Endodermal cell (in vitro differentiated cells): ENCODE measurements around the gene ZMIZ1. TPM values are rescaled to one million over a fixed set of nuclear protein-coding genes. Genes with fewer than 3 reads are reported as not detected.

Source experiments
- DNase-seq: peaks from one replicate; pipeline ENCODE4 v3.0.0-alpha.2; 2017
- H3K27ac ChIP-seq: 2 replicates; pipeline ENCODE4 v1.5.1; 2013; ENCODE audit warnings: mild to moderate bottlenecking, low read depth, low read length, moderate library complexity
- H3K27me3 ChIP-seq: 2 replicates; pipeline ENCODE4 v1.6.1; 2013; ENCODE audit warnings: mild to moderate bottlenecking, low read length, moderate library complexity; ENCODE audit not compliant: insufficient read depth, control insufficient read depth, poor library complexity, severe bottlenecking
- H3K36me3 ChIP-seq: 2 replicates; pipeline ENCODE4 v1.7.0; 2013; ENCODE audit warnings: mild to moderate bottlenecking, low read length, moderate library complexity; ENCODE audit not compliant: control insufficient read depth, insufficient read depth
- H3K4me1 ChIP-seq: one replicate; pipeline ENCODE4 v1.7.0; 2013; ENCODE audit warnings: low read length; ENCODE audit not compliant: control insufficient read depth, insufficient read depth
- H3K4me3 ChIP-seq: 2 replicates; pipeline ENCODE4 v1.5.1; 2013; ENCODE audit warnings: mild to moderate bottlenecking, low read length, moderate library complexity
- H3K9ac ChIP-seq: 2 replicates; pipeline ENCODE4 v1.6.1; 2013; ENCODE audit warnings: mild to moderate bottlenecking, low read length, moderate library complexity; ENCODE audit not compliant: poor library complexity, severe bottlenecking; ENCODE audit errors: extremely low read depth
- H3K9me3 ChIP-seq: 2 replicates; pipeline ENCODE4 v1.6.1; 2013; ENCODE audit warnings: mild to moderate bottlenecking, low read length, moderate library complexity; ENCODE audit not compliant: control insufficient read depth
- H3K27ac Mint-ChIP-seq: 2 replicates; pipeline ENCODE4 v1.8.0; 2020; ENCODE audit warnings: mixed read lengths
- H3K27me3 Mint-ChIP-seq: 2 replicates; pipeline ENCODE4 v1.8.0; 2021; ENCODE audit warnings: mild to moderate bottlenecking, mixed read lengths; ENCODE audit not compliant: insufficient read depth
- H3K36me3 Mint-ChIP-seq: 2 replicates; pipeline ENCODE4 v1.8.0; 2020; ENCODE audit warnings: low read depth, mixed read lengths
- H3K4me1 Mint-ChIP-seq: 2 replicates; pipeline ENCODE4 v1.8.0; 2020; ENCODE audit warnings: mixed read lengths
- H3K4me3 Mint-ChIP-seq: 2 replicates; pipeline ENCODE4 v1.8.0; 2020; ENCODE audit warnings: mild to moderate bottlenecking, moderate library complexity, mixed read lengths
- H3K9me3 Mint-ChIP-seq: 2 replicates; pipeline ENCODE4 v1.8.0; 2020; ENCODE audit warnings: mild to moderate bottlenecking, mixed read lengths
- CTCF ChIP-seq: fragments of 200-600 bp; sonication (generic); conservative IDR thresholded peaks from 2 replicates; pipeline ENCODE4 v1.5.0; 2021; ENCODE audit warnings: antibody characterized with exemption, mild to moderate bottlenecking
- WGBS, 2 experiments: methylation state at CpG; one replicate each; pipeline versions ENCODE4 v1.1.5 to v1.1.7; 2013; ENCODE audit warnings: missing lambda C conversion rate in 2 of 2, mixed read lengths in 1 of 2; ENCODE audit not compliant: insufficient coverage in 1 of 2, insufficient read length in 1 of 2; 5-methylcytosine and 5-hydroxymethylcytosine counted together
- total RNA-seq, 2 donors: library from RNA; stranded (reverse); fragmentation: NEBNext Ultra II Directional in 1 of 2; extraction: Animal tissue kit (Norgen Biotek cat#: 25700) in 1 of 2; gene quantifications; 2 replicates in 1 of 2; 3 replicates in 1 of 2; pipeline ENCODE4 v1.2.1, GENCODE V29; 2021

The ZMIZ1 gene
- total RNA-seq, 2 donors from 2014 or later, result 65.3 to 67.5 TPM

GRCh38 chr10:79253704-79254103 lies 184.9 kb downstream of the ZMIZ1 start:
- no peak overlapping the region for H3K4me3 Mint-ChIP-seq
- H3K9me3 Mint-ChIP-seq, result no peaks in the 10 kb centered on the region
- Histone ChIP-seq H3K4me3 (no peak overlapping the region), H3K9me3 (no peaks in the 10 kb centered on the region), H3K36me3 (peaks cover 7% of the 10 kb centered on the region), H3K4me1 (peaks cover 2% of the 10 kb centered on the region), H3K9ac (no peak overlapping the region), H3K27me3 (no peaks in the 10 kb centered on the region), H3K27ac (no peak overlapping the region)
- no peaks in the 10 kb centered on the region for H3K27me3 Mint-ChIP-seq
- no peak for DNase-seq
- 96 to 100% methylated on average over 1 to 3 of the region's 3 CpGs for WGBS, 2 experiments
- H3K27ac Mint-ChIP-seq, result peak overlapping the region; percentile 60
- no peak for TF ChIP-seq CTCF
- H3K36me3 Mint-ChIP-seq, result peaks cover 19% of the 10 kb centered on the region
- peaks cover 16% of the 10 kb centered on the region for H3K4me1 Mint-ChIP-seq

GRCh38 chr10:79254333-79255006 lies 185.7 kb downstream of the ZMIZ1 start:
- no peak overlapping the region for H3K4me3 Mint-ChIP-seq
- H3K27me3 ChIP-seq, result no peaks in the 10 kb centered on the region
- peaks cover 4% of the 10 kb centered on the region for H3K4me1 ChIP-seq
- peaks cover 21% of the 10 kb centered on the region for H3K36me3 Mint-ChIP-seq
- H3K27me3 Mint-ChIP-seq, result no peaks in the 10 kb centered on the region
- H3K4me1 Mint-ChIP-seq, result peaks cover 18% of the 10 kb centered on the region
- DNase-seq, result no peak
- H3K27ac ChIP-seq, result no peak overlapping the region
- no peak for TF ChIP-seq CTCF
- H3K36me3 ChIP-seq, result peaks cover 7% of the 10 kb centered on the region
- no peaks in the 10 kb centered on the region for H3K9me3 ChIP-seq
- 91 to 93% methylated on average over 16 to 18 of the region's 18 CpGs for WGBS, 2 experiments
- no peak overlapping the region for H3K4me3 ChIP-seq
- H3K9ac ChIP-seq, result no peak overlapping the region
- no peak overlapping the region for H3K27ac Mint-ChIP-seq
- no peaks in the 10 kb centered on the region for H3K9me3 Mint-ChIP-seq

- no peak for TF ChIP-seq CTCF
- Mint-ChIP-seq H3K36me3 (peaks cover 21% of the 10 kb centered on the region), H3K4me1 (peaks cover 21% of the 10 kb centered on the region), H3K27me3 (no peaks in the 10 kb centered on the region), H3K4me3 (no peak overlapping the region), H3K27ac (no peak overlapping the region), H3K9me3 (no peaks in the 10 kb centered on the region)
- Histone ChIP-seq H3K27me3 (no peaks in the 10 kb centered on the region), H3K9ac (no peak overlapping the region), H3K4me1 (peaks cover 7% of the 10 kb centered on the region), H3K4me3 (no peak overlapping the region), H3K9me3 (no peaks in the 10 kb centered on the region), H3K36me3 (peaks cover 7% of the 10 kb centered on the region), H3K27ac (no peak overlapping the region)
- no peak for DNase-seq
- 94 to 95% methylated on average over 6 to 10 of the region's 10 CpGs for WGBS, 2 experiments
Measured at GRCh38 chr10:79255007-79255507, 186.3 kb downstream of the ZMIZ1 start.
